OCI-LY7 (cell line): Measurements from ENCODE around the gene BRSK1. TPM values are rescaled to one million over a fixed set of nuclear protein-coding genes. Genes with fewer than 3 reads are reported as not detected.

Source experiments
- BruUV-seq: library from RNA; stranded (reverse); fragments of 400-500 nt; replicated peaks from 2 replicates; lab custom pipeline; 2021; lab: Mats Ljungman, UMichigan
- CTCF ChIA-PET: fragments of 300-600 bp; sonication (Branson Sonifier 250); formaldehyde crosslinking; loops from one replicate; lab custom pipeline; 2022; ENCODE audit warnings: antibody characterized with exemption; ENCODE audit not compliant: unreplicated experiment; lab: Charles Lee
- POLR2A ChIA-PET: fragments of 300-600 bp; sonication (Branson Sonifier 250); formaldehyde crosslinking; loops from one replicate; lab custom pipeline; 2022; ENCODE audit warnings: antibody characterized with exemption; lab: Charles Lee
- DNase-seq: peaks from one replicate; pipeline ENCODE4 v3.0.0-alpha.2; 2015; ENCODE audit warnings: low spot score
- H2AFZ ChIP-seq: fragments of 200-600 bp; sonication (generic), shearing (Covaris generic); 2 replicates; pipeline ENCODE4 v1.6.1; 2014; ENCODE audit warnings: mild to moderate bottlenecking, antibody characterized with exemption, low read length, moderate library complexity
- H3K27ac ChIP-seq: fragments of 200-600 bp; sonication (generic); 2 replicates; pipeline ENCODE4 v1.5.1; 2014; ENCODE audit warnings: mixed run types, low read depth, mild to moderate bottlenecking, moderate library complexity, low read length, inconsistent platforms; ENCODE audit not compliant: poor library complexity, severe bottlenecking
- H3K36me3 ChIP-seq: fragments of 200-600 bp; sonication (generic); 2 replicates; pipeline ENCODE4 v1.6.1; 2014; ENCODE audit warnings: mild to moderate bottlenecking, antibody characterized with exemption, low read length, moderate library complexity, mixed read lengths; ENCODE audit not compliant: insufficient read depth
- H3K4me1 ChIP-seq: fragments of 200-600 bp; sonication (generic); 2 replicates; pipeline ENCODE4 v1.5.1; 2014; ENCODE audit warnings: mild to moderate bottlenecking, low read length; ENCODE audit not compliant: insufficient read depth, poor library complexity, severe bottlenecking
- H3K4me2 ChIP-seq: fragments of 200-600 bp; sonication (generic); 2 replicates; pipeline ENCODE4 v1.6.1; 2014; ENCODE audit warnings: mild to moderate bottlenecking, low read length
- H3K4me3 ChIP-seq: fragments of 200-600 bp; sonication (generic); 2 replicates; pipeline ENCODE4 v1.5.1; 2014; ENCODE audit warnings: mild to moderate bottlenecking, low read depth, low read length; ENCODE audit not compliant: poor library complexity, severe bottlenecking
- H3K79me2 ChIP-seq: fragments of 200-600 bp; sonication (generic); 2 replicates; pipeline ENCODE4 v1.6.1; 2016; ENCODE audit warnings: low read depth, mild to moderate bottlenecking, low read length, moderate library complexity, mixed read lengths; ENCODE audit not compliant: insufficient read depth
- H3K9me2 ChIP-seq: fragments of 200-600 bp; sonication (generic); 2 replicates; pipeline ENCODE4 v1.6.1; 2016; ENCODE audit warnings: mild to moderate bottlenecking, low read length, mixed read lengths; ENCODE audit not compliant: insufficient read depth
- H3K9me3 ChIP-seq: fragments of 200-600 bp; sonication (generic); 2 replicates; pipeline ENCODE4 v1.6.1; 2014; ENCODE audit warnings: mild to moderate bottlenecking, mixed run types, low read length, mixed read lengths
- H4K20me1 ChIP-seq: fragments of 200-600 bp; sonication (generic); 2 replicates; pipeline ENCODE4 v1.6.1; 2014; ENCODE audit warnings: mild to moderate bottlenecking, antibody characterized with exemption, low read length, moderate library complexity, mixed read lengths; ENCODE audit not compliant: insufficient read depth
- CTCF ChIP-seq: fragments of 200-600 bp; sonication (generic); conservative IDR thresholded peaks from 2 replicates; pipeline ENCODE4 v1.5.1; 2014; ENCODE audit warnings: mild to moderate bottlenecking, antibody characterized with exemption, low read length, moderate library complexity, mixed read lengths
- EZH2phosphoT487 ChIP-seq: fragments of 200-600 bp; sonication (generic); IDR thresholded peaks from 2 replicates; pipeline ENCODE4 v1.6.1; 2018; ENCODE audit warnings: low read depth, borderline replicate concordance, mild to moderate bottlenecking, mixed run types, antibody characterized with exemption, low read length, moderate library complexity, mixed read lengths
- intact Hi-C: fragments of 100-400 bp; cut with micrococcal nuclease; formaldehyde crosslinking; loops from one replicate; pipeline ENCODE4 v1.10.0; 2022; ENCODE audit not compliant: unreplicated experiment
- total RNA-seq, 2 experiments: library from RNA; depleted of rRNA in 1 of 2; stranded (reverse); fragments of >200 nt in 1 of 2; shearing (Covaris generic) in 1 of 2; gene quantifications; 2 replicates each; pipeline ENCODE4 v1.2.3, GENCODE V29; 2014 to 2022

The BRSK1 gene
- total RNA-seq, 2 experiments from 2014 or later = 16.1 to 23.9 TPM

- Histone ChIP-seq H4K20me1 (peaks cover 6% of the 10 kb centered on the region; the same call in 1 of the 2 replicates), H2AFZ (no peak overlapping the region), H3K36me3 (peaks cover 99% of the 10 kb centered on the region), H3K9me2 (no peaks in the 10 kb centered on the region), H3K4me1 (no peaks in the 10 kb centered on the region), H3K79me2 (no peaks in the 10 kb centered on the region; the same call in 1 of the 2 replicates), H3K4me2 (no peak overlapping the region), H3K9me3 (no peaks in the 10 kb centered on the region), H3K27ac (no peak overlapping the region), H3K4me3 (no peak overlapping the region)
- no peak for DNase-seq
- intact Hi-C loops = no loop called here
- ChIA-PET POLR2A (no interaction called here), CTCF (no interaction called here)
- no TSS peak for BruUV-seq
- no peak for TF ChIP-seq EZH2phosphoT487
- no peak for TF ChIP-seq CTCF
Measured at GRCh38 chr19:55241935-55242464, 41.8 kb upstream of the BRSK1 start.

GRCh38 chr19:55242517-55242916 lies 41.3 kb upstream of the BRSK1 start:
- H3K9me2 ChIP-seq = no peaks in the 10 kb centered on the region
- no TSS peak for BruUV-seq
- H3K9me3 ChIP-seq = no peaks in the 10 kb centered on the region
- intact Hi-C loops = no loop called here
- TF ChIP-seq EZH2phosphoT487 = no peak
- TF ChIP-seq CTCF = no peak
- POLR2A ChIA-PET = no interaction called here
- peaks cover 5% of the 10 kb centered on the region for H3K79me2 ChIP-seq
- H4K20me1 ChIP-seq = peaks cover 6% of the 10 kb centered on the region; the same call in 1 of the 2 replicates
- H3K36me3 ChIP-seq = peaks cover 99% of the 10 kb centered on the region
- H3K4me2 ChIP-seq = no peak overlapping the region
- CTCF ChIA-PET = no interaction called here
- DNase-seq = no peak
- H2AFZ ChIP-seq = no peak overlapping the region
- H3K4me1 ChIP-seq = no peaks in the 10 kb centered on the region
- H3K4me3 ChIP-seq = no peak overlapping the region
- no peak overlapping the region for H3K27ac ChIP-seq

GRCh38 chr19:55244004-55244680 lies 39.7 kb upstream of the BRSK1 start:
- Histone ChIP-seq H3K4me3 (no peak overlapping the region), H3K36me3 (peaks cover 99% of the 10 kb centered on the region), H3K27ac (no peak overlapping the region), H3K4me2 (no peak overlapping the region), H3K4me1 (no peaks in the 10 kb centered on the region), H3K9me3 (no peaks in the 10 kb centered on the region), H3K9me2 (no peaks in the 10 kb centered on the region), H3K79me2 (peaks cover 21% of the 10 kb centered on the region), H2AFZ (no peak overlapping the region), H4K20me1 (peaks cover 12% of the 10 kb centered on the region; the same call in 1 of the 2 replicates)
- TF ChIP-seq CTCF (no peak), EZH2phosphoT487 (no peak)
- CTCF ChIA-PET = no interaction called here
- no peak for DNase-seq
- intact Hi-C loops = no loop called here
- POLR2A ChIA-PET = no interaction called here
- no TSS peak for BruUV-seq
